CD4-positive, CD25-positive, alpha-beta regulatory T cell (primary cell): ENCODE data around the gene NPLOC4. TPM values are rescaled to one million over a fixed set of nuclear protein-coding genes. Genes with fewer than 3 reads are reported as not detected.

Source experiments
- ATAC-seq, 2 donors: fragments of 150-1000 bp; cut with Tn5 transposase; one replicate each; pipeline ENCODE4 v1.10.0; 2021; ENCODE audit warnings: low read depth in 2 of 2, moderate number of reproducible peaks in 2 of 2, moderate library complexity in 1 of 2
- DNase-seq, 3 donors: peaks; one replicate each; pipeline versions ENCODE4 v3.0.0 to v3.0.0-alpha.2; 2012 to 2022; ENCODE audit warnings: mixed read lengths in 1 of 3
- H3K27ac ChIP-seq: one replicate; pipeline ENCODE4 v1.7.0; 2013; ENCODE audit warnings: mild to moderate bottlenecking, low read length; ENCODE audit not compliant: insufficient read depth, poor library complexity, severe bottlenecking
- H3K27me3 ChIP-seq: one replicate; pipeline ENCODE4 v1.7.0; 2013; ENCODE audit warnings: low read length; ENCODE audit not compliant: control insufficient read depth, insufficient read depth
- H3K36me3 ChIP-seq: one replicate; pipeline ENCODE4 v1.7.0; 2013; ENCODE audit warnings: mild to moderate bottlenecking, low read length, moderate library complexity; ENCODE audit not compliant: control insufficient read depth, insufficient read depth
- H3K4me1 ChIP-seq: 2 replicates; pipeline ENCODE4 v1.7.0; 2013; ENCODE audit warnings: mild to moderate bottlenecking, low read length; ENCODE audit not compliant: insufficient read depth, control insufficient read depth, poor library complexity, severe bottlenecking
- H3K4me3 ChIP-seq: one replicate; pipeline ENCODE4 v1.7.0; 2013; ENCODE audit warnings: low read depth, mild to moderate bottlenecking, low read length, moderate library complexity
- H3K9me3 ChIP-seq, 2 experiments: 1 replicate in 1 of 2; 2 replicates in 1 of 2; pipeline ENCODE4 v1.7.0; 2013; ENCODE audit warnings: low read length in 2 of 2, mild to moderate bottlenecking in 1 of 2, moderate library complexity in 1 of 2; ENCODE audit not compliant: control insufficient read depth in 2 of 2
- H3K27ac Mint-ChIP-seq, 3 donors: one replicate each; pipeline ENCODE4 v1.8.0; 2020 to 2022; ENCODE audit warnings: mild to moderate bottlenecking in 3 of 3, mixed read lengths in 3 of 3, moderate library complexity in 2 of 3
- H3K27me3 Mint-ChIP-seq: one replicate; pipeline ENCODE4 v1.8.0; 2022; ENCODE audit warnings: mild to moderate bottlenecking, mixed read lengths
- H3K36me3 Mint-ChIP-seq: one replicate; pipeline ENCODE4 v1.8.0; 2020; ENCODE audit warnings: mixed read lengths
- H3K4me1 Mint-ChIP-seq, 4 donors: one replicate each; pipeline ENCODE4 v1.8.0; 2020 to 2022; ENCODE audit warnings: mixed read lengths in 4 of 4, mild to moderate bottlenecking in 1 of 4
- H3K4me3 Mint-ChIP-seq, 4 donors: one replicate each; pipeline ENCODE4 v1.8.0; 2020 to 2022; ENCODE audit warnings: mild to moderate bottlenecking in 4 of 4, mixed read lengths in 4 of 4, moderate library complexity in 3 of 4
- H3K9me3 Mint-ChIP-seq, 7 donors: one replicate each; pipeline ENCODE4 v1.8.0; 2020 to 2022; ENCODE audit warnings: mixed read lengths in 7 of 7, mild to moderate bottlenecking in 3 of 7, moderate library complexity in 2 of 7
- polyA plus RNA-seq, 4 donors: library from polyadenylated mRNA; unstranded; fragments of 300-500 nt; fragmentation: Illumina TruSeq; gene quantifications; one replicate each; pipeline ENCODE4 v1.2.3, GENCODE V29; 2021
- total RNA-seq: library from RNA; stranded (reverse); gene quantifications from one replicate; pipeline ENCODE4 v1.2.3, GENCODE V29; 2022

The NPLOC4 gene
- total and polyA plus RNA-seq, 5 donors from 2014 or later = 48.6 to 103 (median 51.9) TPM

DNA sequence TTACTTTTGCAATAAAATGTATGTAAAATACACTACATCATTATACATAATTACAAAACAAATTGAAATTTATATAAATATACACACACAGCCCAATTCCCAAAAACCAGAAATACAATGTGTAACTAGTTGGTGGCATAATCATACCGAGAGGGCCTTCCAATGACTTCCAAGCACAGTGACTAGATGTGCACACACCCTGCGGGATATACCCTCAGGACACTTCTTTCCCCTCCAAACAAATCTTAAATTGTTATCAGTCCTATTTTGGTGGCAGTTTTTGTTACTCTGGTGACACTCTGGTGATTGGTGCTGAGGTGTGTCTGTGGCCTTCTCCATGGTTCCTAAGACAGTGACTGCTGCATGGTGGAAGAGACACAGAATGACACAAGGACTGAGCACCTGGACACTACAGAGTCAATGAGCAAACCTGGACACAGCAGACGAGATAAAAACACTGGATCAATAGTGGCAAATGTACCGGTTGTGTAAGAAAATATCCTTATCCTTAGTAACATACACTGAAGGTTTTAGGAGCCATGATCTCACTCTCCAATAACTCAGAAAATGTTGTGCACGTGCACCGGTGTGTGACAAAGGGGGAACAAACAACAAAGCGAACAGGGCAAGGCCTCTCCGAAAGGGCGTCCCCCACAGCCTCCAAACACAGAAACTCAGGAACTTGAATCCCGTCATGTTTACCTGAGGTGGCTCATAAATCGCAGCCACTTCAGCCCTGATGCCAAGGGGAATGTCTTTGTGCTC is 32.9 kb downstream of the NPLOC4 start:
- no peaks in the 10 kb centered on the region for H3K27me3 ChIP-seq
- ATAC-seq = no peak
- no peaks in the 10 kb centered on the region for H3K4me1 ChIP-seq
- DNase-seq = no peak
- no peaks in the 10 kb centered on the region for H3K9me3 ChIP-seq
- no peaks in the 10 kb centered on the region for H3K9me3 Mint-ChIP-seq
- no peak overlapping the region for H3K27ac ChIP-seq
- H3K27ac Mint-ChIP-seq = no peak overlapping the region
- H3K4me1 Mint-ChIP-seq = peaks cover 5 to 8% (median 7%) of the 10 kb centered on the region in 4 donors
- no peaks in the 10 kb centered on the region for H3K27me3 Mint-ChIP-seq
- H3K36me3 ChIP-seq = peaks cover 70% of the 10 kb centered on the region
- H3K4me3 Mint-ChIP-seq = no peak overlapping the region
- H3K4me3 ChIP-seq = no peak overlapping the region
- peaks cover 33% of the 10 kb centered on the region for H3K36me3 Mint-ChIP-seq

DNA sequence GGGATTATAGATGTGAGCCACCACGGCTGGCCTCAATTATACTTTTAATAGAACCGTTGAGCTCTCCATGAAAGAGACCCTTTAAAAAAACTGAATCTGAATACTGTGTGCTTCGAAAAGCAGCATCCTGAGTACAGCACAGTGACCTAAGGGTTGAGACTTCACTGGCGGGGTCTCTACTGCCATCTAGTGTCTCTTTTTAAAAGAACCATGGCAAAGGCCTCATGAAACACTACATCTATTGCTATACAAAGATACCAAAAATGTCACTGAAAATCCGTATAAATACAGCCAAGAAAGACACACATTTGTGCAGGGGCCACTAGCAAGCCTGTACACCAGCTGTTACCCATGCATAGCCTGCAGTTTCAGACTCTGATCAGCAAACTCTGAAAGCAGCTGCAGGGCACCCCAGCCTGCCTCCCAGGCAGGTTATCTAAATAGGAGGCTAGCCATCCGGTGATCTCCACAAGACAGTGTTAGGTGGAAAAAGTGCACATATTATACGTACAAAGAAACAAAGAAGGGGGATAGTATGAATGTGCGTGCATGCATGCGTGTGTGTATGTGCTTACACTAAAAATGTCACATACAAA is 35.3 kb downstream of the NPLOC4 start:
- Mint-ChIP-seq H3K9me3 (no peaks in the 10 kb centered on the region), H3K4me1 (peaks cover 5 to 7% (median 7%) of the 10 kb centered on the region in 4 donors), H3K4me3 (no peak overlapping the region), H3K36me3 (peaks cover 33% of the 10 kb centered on the region), H3K27ac (peak overlapping the region in 2 of 3 donors; percentile 10 to 12), H3K27me3 (no peaks in the 10 kb centered on the region)
- Histone ChIP-seq H3K27ac (no peak overlapping the region), H3K4me1 (no peaks in the 10 kb centered on the region), H3K4me3 (no peak overlapping the region), H3K27me3 (no peaks in the 10 kb centered on the region), H3K36me3 (peaks cover 62% of the 10 kb centered on the region), H3K9me3 (no peaks in the 10 kb centered on the region)
- ATAC-seq (peak; percentile 80 to 87), DNase-seq (peak; percentile 15 to 80 (median 68))

DNA sequence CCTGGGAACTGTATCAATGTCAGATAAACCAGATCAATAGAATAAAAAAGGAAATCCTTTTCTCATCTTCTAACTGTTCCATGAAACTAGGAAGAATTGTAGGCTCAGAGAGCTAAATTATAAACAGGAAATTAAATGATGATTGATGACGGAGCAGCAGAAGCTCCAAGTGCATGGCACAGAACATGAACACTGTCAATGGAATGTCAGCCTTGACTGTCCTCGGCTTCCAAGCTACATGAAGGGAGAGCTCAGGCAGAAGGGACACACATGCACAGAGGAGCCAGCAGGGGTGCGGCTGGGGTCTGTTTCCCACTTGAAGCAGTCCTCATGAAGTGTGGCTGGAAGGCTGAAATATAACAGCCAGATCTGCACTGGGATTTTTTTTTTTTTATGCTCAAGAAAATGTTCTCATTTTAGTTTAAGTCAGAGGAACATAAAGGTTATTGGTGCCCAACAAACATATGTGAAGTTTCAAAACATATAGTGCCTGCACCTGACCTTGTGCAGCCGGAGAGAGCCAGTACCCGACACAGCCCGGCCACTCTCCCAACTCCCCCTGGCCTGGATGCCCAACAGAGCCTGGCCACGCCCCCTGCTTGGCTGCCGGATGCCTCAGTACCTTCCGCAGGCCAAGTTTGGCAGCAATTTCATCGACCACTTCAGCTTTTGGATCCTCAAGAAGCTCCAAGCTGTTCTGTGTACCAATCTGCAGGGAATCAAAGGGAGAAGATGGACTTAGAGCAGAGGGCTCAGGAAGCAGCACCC is 37.0 kb downstream of the NPLOC4 start:
- Mint-ChIP-seq H3K27ac (peak overlapping the region in 1 of 3 donors; percentile 48), H3K4me1 (peaks cover 5 to 7% (median 7%) of the 10 kb centered on the region in 4 donors), H3K4me3 (no peak overlapping the region), H3K9me3 (no peaks in the 10 kb centered on the region), H3K36me3 (peaks cover 29% of the 10 kb centered on the region), H3K27me3 (no peaks in the 10 kb centered on the region)
- peaks cover 70% of the 10 kb centered on the region for H3K36me3 ChIP-seq
- no peaks in the 10 kb centered on the region for H3K4me1 ChIP-seq
- no peak overlapping the region for H3K27ac ChIP-seq
- ATAC-seq (no peak), DNase-seq (no peak)
- no peaks in the 10 kb centered on the region for H3K9me3 ChIP-seq
- H3K27me3 ChIP-seq = no peaks in the 10 kb centered on the region
- H3K4me3 ChIP-seq = no peak overlapping the region

DNA sequence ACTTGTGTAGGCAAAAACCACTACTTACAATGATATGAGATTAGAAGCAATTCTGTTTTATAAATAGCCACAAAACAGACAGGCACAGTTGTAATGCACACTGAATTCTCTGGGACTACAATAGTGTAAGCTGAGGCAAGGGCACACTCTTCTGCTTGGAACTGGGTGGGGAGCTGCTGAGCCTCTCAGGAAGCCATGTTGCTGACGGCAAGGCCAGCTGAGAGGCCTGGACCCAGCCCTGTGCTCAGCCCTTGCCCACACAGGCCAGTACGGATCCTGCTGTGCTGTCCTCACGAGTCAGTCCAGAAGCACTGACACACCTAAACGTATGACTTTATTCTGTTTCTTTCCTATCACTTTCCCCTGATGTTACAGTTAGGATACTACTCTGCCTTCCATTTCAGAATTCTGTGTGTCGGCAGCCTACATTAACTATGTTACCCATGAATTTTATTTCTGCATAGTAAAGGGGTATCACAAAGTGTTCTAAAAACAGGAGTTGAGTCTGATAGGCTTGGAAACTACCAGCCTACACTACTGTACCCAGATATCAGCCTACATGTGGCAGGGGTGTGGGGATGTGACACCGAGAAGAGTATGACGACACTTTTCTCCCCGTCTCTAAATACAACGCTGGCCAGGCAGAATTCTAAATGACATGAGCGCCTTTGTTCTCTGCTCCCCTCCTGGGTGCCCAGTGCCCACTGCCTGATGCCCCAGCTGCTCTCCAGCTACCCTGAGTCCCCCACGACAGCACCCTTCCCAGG is 43.6 kb downstream of the NPLOC4 start:
- Histone ChIP-seq H3K27me3 (no peaks in the 10 kb centered on the region), H3K4me1 (no peaks in the 10 kb centered on the region), H3K4me3 (no peak overlapping the region), H3K27ac (no peak overlapping the region), H3K9me3 (no peaks in the 10 kb centered on the region), H3K36me3 (peaks cover 75% of the 10 kb centered on the region)
- no peaks in the 10 kb centered on the region for H3K9me3 Mint-ChIP-seq
- peaks cover 36% of the 10 kb centered on the region for H3K36me3 Mint-ChIP-seq
- H3K4me1 Mint-ChIP-seq = peaks cover 0 to 2% (median under 1%) of the 10 kb centered on the region in 4 donors
- no peaks in the 10 kb centered on the region for H3K27me3 Mint-ChIP-seq
- no peak overlapping the region for H3K27ac Mint-ChIP-seq
- H3K4me3 Mint-ChIP-seq = no peak overlapping the region
- no peak for DNase-seq
- ATAC-seq = no peak

DNA sequence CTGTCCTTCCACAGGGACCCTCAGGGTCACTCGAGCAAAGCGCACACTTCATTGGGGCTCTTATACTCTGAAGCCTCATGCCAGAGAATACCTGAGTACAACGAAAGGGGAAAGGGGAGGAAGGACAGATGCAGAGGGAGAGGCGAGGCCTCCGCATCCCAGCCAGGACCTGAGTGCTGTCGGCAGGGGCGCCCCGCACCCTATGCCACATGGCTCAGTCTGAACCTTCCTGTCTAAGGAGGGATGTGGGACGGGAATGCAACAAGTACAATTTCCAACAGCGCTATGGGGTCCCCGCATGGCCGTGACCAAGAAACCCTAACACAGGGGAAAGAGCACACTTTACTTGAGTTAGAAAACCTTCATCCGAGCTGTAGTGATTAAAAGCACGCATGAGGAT is 44.9 kb downstream of the NPLOC4 start:
- H3K27ac Mint-ChIP-seq = no peak overlapping the region
- H3K27me3 ChIP-seq = no peaks in the 10 kb centered on the region
- no peak overlapping the region for H3K4me3 Mint-ChIP-seq
- no peaks in the 10 kb centered on the region for H3K4me1 ChIP-seq
- peaks cover 39% of the 10 kb centered on the region for H3K36me3 Mint-ChIP-seq
- H3K36me3 ChIP-seq = peaks cover 77% of the 10 kb centered on the region
- DNase-seq (no peak), ATAC-seq (no peak)
- peaks cover 0 to 2% (median 0%) of the 10 kb centered on the region in 4 donors for H3K4me1 Mint-ChIP-seq
- no peaks in the 10 kb centered on the region for H3K9me3 ChIP-seq
- H3K4me3 ChIP-seq = no peak overlapping the region
- H3K27me3 Mint-ChIP-seq = no peaks in the 10 kb centered on the region
- no peaks in the 10 kb centered on the region for H3K9me3 Mint-ChIP-seq
- no peak overlapping the region for H3K27ac ChIP-seq

DNA sequence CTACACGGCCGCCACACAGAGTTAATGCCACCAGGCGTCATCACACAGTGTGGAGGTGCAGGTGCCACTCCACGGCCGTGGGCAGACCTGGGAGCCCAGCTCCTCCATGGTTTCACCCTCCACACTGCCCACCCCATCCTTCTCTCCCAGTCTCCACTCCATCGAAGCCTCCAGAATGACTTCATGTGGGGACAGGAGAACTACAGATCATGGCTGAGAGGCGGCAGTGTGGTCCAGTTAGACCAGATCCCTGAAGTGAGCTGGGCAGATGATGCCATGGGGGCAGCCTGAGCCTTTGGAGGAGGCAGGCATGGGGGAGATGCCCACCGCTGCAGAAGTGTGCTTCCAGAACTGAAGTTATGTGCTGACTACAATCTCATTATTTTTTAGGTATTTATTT is 46.8 kb downstream of the NPLOC4 start:
- H3K36me3 Mint-ChIP-seq = peaks cover 40% of the 10 kb centered on the region
- H3K9me3 Mint-ChIP-seq = no peaks in the 10 kb centered on the region
- Histone ChIP-seq H3K36me3 (peaks cover 75% of the 10 kb centered on the region), H3K27ac (no peak overlapping the region), H3K4me1 (no peaks in the 10 kb centered on the region), H3K4me3 (no peak overlapping the region), H3K27me3 (no peaks in the 10 kb centered on the region), H3K9me3 (no peaks in the 10 kb centered on the region)
- DNase-seq = no peak
- no peak for ATAC-seq
- H3K4me3 Mint-ChIP-seq = no peak overlapping the region
- H3K27me3 Mint-ChIP-seq = no peaks in the 10 kb centered on the region
- H3K27ac Mint-ChIP-seq = no peak overlapping the region
- peaks cover 0 to 2% (median 0%) of the 10 kb centered on the region in 4 donors for H3K4me1 Mint-ChIP-seq

DNA sequence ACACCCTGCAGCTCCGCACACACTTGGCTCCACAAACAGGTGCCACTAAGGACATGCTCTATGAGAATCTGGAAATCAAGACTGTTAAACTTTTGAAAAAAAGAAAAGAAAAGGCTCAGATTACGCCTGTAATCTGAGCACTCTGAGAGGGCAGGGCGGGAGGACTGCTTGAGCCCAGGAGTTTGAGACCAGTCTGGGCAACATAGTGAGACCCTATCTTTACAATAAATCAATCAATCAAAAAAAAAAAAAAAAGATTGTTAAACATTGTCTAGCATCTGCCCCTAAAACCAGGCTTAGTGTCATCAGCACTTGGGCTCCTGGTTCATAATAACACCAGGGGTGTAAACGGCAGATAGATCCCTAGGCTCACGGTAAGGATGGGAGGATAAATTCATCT is 47.3 kb downstream of the NPLOC4 start:
- Histone ChIP-seq H3K27me3 (no peaks in the 10 kb centered on the region), H3K4me1 (no peaks in the 10 kb centered on the region), H3K36me3 (peaks cover 73% of the 10 kb centered on the region), H3K27ac (no peak overlapping the region), H3K4me3 (no peak overlapping the region), H3K9me3 (no peaks in the 10 kb centered on the region)
- Mint-ChIP-seq H3K27ac (no peak overlapping the region), H3K27me3 (no peaks in the 10 kb centered on the region), H3K36me3 (peaks cover 36% of the 10 kb centered on the region), H3K4me1 (peaks cover 0 to 2% (median 0%) of the 10 kb centered on the region in 4 donors), H3K9me3 (no peaks in the 10 kb centered on the region), H3K4me3 (no peak overlapping the region)
- no peak for ATAC-seq
- no peak for DNase-seq
